H1 (cell line): ENCODE data around the gene POLD1. TPM values are rescaled to one million over a fixed set of nuclear protein-coding genes. Genes with fewer than 3 reads are reported as not detected.

Experiments
- CTCF ChIA-PET: fragments of 300-600 bp; sonication (Branson Sonifier 250); formaldehyde crosslinking; loops from one replicate; lab custom pipeline; 2021; ENCODE audit not compliant: partially characterized antibody; lab: Charles Lee
- POLR2A ChIA-PET: fragments of 300-600 bp; sonication (Branson Sonifier 250); formaldehyde crosslinking; loops from one replicate; lab custom pipeline; 2021; ENCODE audit warnings: inconsistent platforms; ENCODE audit not compliant: partially characterized antibody; lab: Charles Lee
- DNase-seq, 2 experiments: peaks; one replicate each; pipeline versions ENCODE4 v3.0.0 to v3.0.0-alpha.2; 2010 to 2022; ENCODE audit warnings: low spot score in 2 of 2, low read depth in 1 of 2, mixed read lengths in 1 of 2
- FAIRE-seq: peaks from 2 replicates; lab custom pipeline; 2011; peaks lifted over from hg19 to GRCh38; lab: Jason Lieb, UNC
- H2AFZ ChIP-seq: 2 replicates; pipeline ENCODE4 v1.8.1; 2012; ENCODE audit warnings: low read length, inconsistent platforms
- H2AK5ac ChIP-seq: 2 replicates; pipeline ENCODE4 v1.6.1; 2013; ENCODE audit warnings: low read depth, low read length
- H2BK120ac ChIP-seq: replicated peaks from 2 replicates; pipeline ENCODE3; 2013; ENCODE audit warnings: low read depth, low read length, inconsistent platforms
- H2BK12ac ChIP-seq: 2 replicates; pipeline ENCODE4 v1.6.1; 2013; ENCODE audit warnings: low read depth, low read length
- H2BK15ac ChIP-seq: 2 replicates; pipeline ENCODE4 v1.6.1; 2013; ENCODE audit warnings: low read length
- H2BK20ac ChIP-seq: 2 replicates; pipeline ENCODE4 v1.6.1; 2013; ENCODE audit warnings: low read length
- H2BK5ac ChIP-seq: 2 replicates; pipeline ENCODE4 v1.6.1; 2013; ENCODE audit warnings: low read depth, low read length
- H3K14ac ChIP-seq: 2 replicates; pipeline ENCODE4 v1.6.1; 2013; ENCODE audit warnings: inconsistent platforms; ENCODE audit not compliant: insufficient read length
- H3K18ac ChIP-seq: 2 replicates; pipeline ENCODE4 v1.6.1; 2013; ENCODE audit warnings: low read length; ENCODE audit errors: extremely low read depth
- H3K23ac ChIP-seq: 2 replicates; pipeline ENCODE4 v1.6.1; 2013; ENCODE audit warnings: inconsistent platforms; ENCODE audit not compliant: insufficient read length
- H3K23me2 ChIP-seq: 2 replicates; pipeline ENCODE4 v1.6.1; 2013; ENCODE audit warnings: low read depth, low read length
- H3K27ac ChIP-seq: 2 replicates; pipeline ENCODE4 v1.6.1; 2011; ENCODE audit warnings: low read depth, low read length, inconsistent platforms
- H3K27me3 ChIP-seq, 4 experiments: replicated peaks in 1 of 4; 1 replicate in 1 of 4; 2 replicates in 3 of 4; pipeline versions ENCODE4 v1.6.1 to v1.8.1; 2011 to 2013; ENCODE audit warnings: low read length in 3 of 4, mild to moderate bottlenecking in 3 of 4, inconsistent platforms in 2 of 4, mixed read lengths in 2 of 4, moderate library complexity in 1 of 4; ENCODE audit not compliant: control insufficient read depth in 3 of 4, insufficient read depth in 3 of 4; ENCODE audit errors: extremely low read depth in 1 of 4
- H3K36me3 ChIP-seq, 4 experiments: 2 replicates each; pipeline versions ENCODE4 v1.6.1 to v1.8.1; 2011 to 2013; ENCODE audit warnings: mild to moderate bottlenecking in 4 of 4, low read length in 3 of 4, moderate library complexity in 2 of 4, control low read depth in 1 of 4, inconsistent platforms in 1 of 4; ENCODE audit not compliant: insufficient read depth in 4 of 4, control insufficient read depth in 2 of 4
- H3K4ac ChIP-seq: replicated peaks from 2 replicates; pipeline ENCODE3; 2013; ENCODE audit warnings: low read length, low read depth, mixed read lengths, inconsistent platforms; ENCODE audit not compliant: insufficient read length
- H3K4me1 ChIP-seq, 4 experiments: replicated peaks in 1 of 4; 1 replicate in 1 of 4; 2 replicates in 3 of 4; pipeline versions ENCODE4 v1.6.1 to v1.8.1; 2011 to 2013; ENCODE audit warnings: low read length in 3 of 4, inconsistent platforms in 2 of 4, mixed read lengths in 1 of 4; ENCODE audit not compliant: insufficient read depth in 4 of 4, control insufficient read depth in 3 of 4
- H3K4me2 ChIP-seq, 2 experiments: 2 replicates each; pipeline versions ENCODE4 v1.6.1 to v1.8.1; 2011 to 2013; ENCODE audit warnings: low read depth in 2 of 2, low read length in 2 of 2, control low read depth in 1 of 2, inconsistent platforms in 1 of 2, mild to moderate bottlenecking in 1 of 2; ENCODE audit not compliant: insufficient read depth in 1 of 2
- H3K4me3 ChIP-seq, 4 experiments: fragments of 200-600, 300-600 bp in 1 of 4; sonication (generic), shearing (Covaris generic), sonication (Bioruptor Twin) in 1 of 4; 2 replicates each; pipeline versions ENCODE4 v1.5.1 to v1.8.1; 2011 to 2016; ENCODE audit warnings: low read length in 4 of 4, low read depth in 3 of 4, control low read depth in 2 of 4, inconsistent platforms in 2 of 4, mild to moderate bottlenecking in 2 of 4, mixed read lengths in 1 of 4, moderate library complexity in 1 of 4; ENCODE audit not compliant: insufficient read depth in 2 of 4; ENCODE audit errors: extremely low read depth in 1 of 4
- H3K56ac ChIP-seq: replicated peaks from 2 replicates; pipeline ENCODE3; 2013; ENCODE audit warnings: low read depth, mild to moderate bottlenecking, mixed read lengths, low read length, inconsistent platforms; ENCODE audit not compliant: insufficient read length
- H3K79me1 ChIP-seq: 2 replicates; pipeline ENCODE4 v1.6.1; 2013; ENCODE audit warnings: low read depth, low read length, control low read depth
- H3K79me2 ChIP-seq, 2 experiments: 2 replicates each; pipeline versions ENCODE4 v1.6.1 to v1.8.1; 2012 to 2013; ENCODE audit warnings: low read length in 2 of 2, mild to moderate bottlenecking in 2 of 2, inconsistent platforms in 1 of 2; ENCODE audit not compliant: insufficient read depth in 2 of 2, control insufficient read depth in 1 of 2
- H3K9ac ChIP-seq, 4 experiments: replicated peaks in 1 of 4; 1 replicate in 1 of 4; 2 replicates in 3 of 4; pipeline versions ENCODE4 v1.6.1 to v1.8.1; 2011 to 2013; ENCODE audit warnings: low read depth in 3 of 4, low read length in 3 of 4, control low read depth in 2 of 4, mild to moderate bottlenecking in 2 of 4, moderate library complexity in 2 of 4, inconsistent platforms in 1 of 4; ENCODE audit errors: extremely low read depth in 1 of 4
- H3K9me3 ChIP-seq, 2 experiments: 2 replicates each; pipeline versions ENCODE4 v1.6.1 to v1.8.1; 2012 to 2013; ENCODE audit warnings: mild to moderate bottlenecking in 2 of 2, moderate library complexity in 2 of 2, control low read depth in 1 of 2, inconsistent platforms in 1 of 2, low read depth in 1 of 2, low read length in 1 of 2, mixed read lengths in 1 of 2; ENCODE audit not compliant: insufficient read depth in 2 of 2
- H4K20me1 ChIP-seq, 2 experiments: replicated peaks in 1 of 2; 2 replicates each; pipeline versions ENCODE3 to v1.8.1; 2011 to 2013; ENCODE audit warnings: inconsistent platforms in 2 of 2, low read length in 2 of 2, mild to moderate bottlenecking in 1 of 2; ENCODE audit not compliant: insufficient read depth in 2 of 2, control insufficient read depth in 1 of 2
- H4K5ac ChIP-seq: 2 replicates; pipeline ENCODE4 v1.6.1; 2013; ENCODE audit warnings: low read length, low read depth, mixed read lengths, inconsistent platforms; ENCODE audit not compliant: insufficient read length
- H4K8ac ChIP-seq: 2 replicates; pipeline ENCODE4 v1.8.0; 2013; ENCODE audit warnings: mild to moderate bottlenecking, moderate library complexity, low read length, inconsistent platforms; ENCODE audit not compliant: insufficient read depth; ENCODE audit errors: extremely low read depth
- H4K91ac ChIP-seq: replicated peaks from 2 replicates; pipeline ENCODE3; 2013; ENCODE audit warnings: low read length, mixed read lengths, inconsistent platforms; ENCODE audit not compliant: insufficient read length
- CHD1 ChIP-seq: IDR thresholded peaks from 2 replicates; pipeline ENCODE4 v1.6.1; 2012; ENCODE audit warnings: low read depth, low read length, improper control_type of control experiment
- JUND ChIP-seq: IDR thresholded peaks from 2 replicates; pipeline ENCODE4 v1.6.1; 2011; ENCODE audit warnings: mild to moderate bottlenecking, improper control_type of control experiment, low read length
- SP4 ChIP-seq: IDR thresholded peaks from 2 replicates; pipeline ENCODE4 v1.6.1; 2012; ENCODE audit warnings: low read length, inconsistent platforms
- TCF12 ChIP-seq: IDR thresholded peaks from 2 replicates; pipeline ENCODE4 v1.6.1; 2011; ENCODE audit warnings: low read depth, mild to moderate bottlenecking, low read length
- WGBS, 2 experiments: shearing (Covaris generic) in 1 of 2; methylation state at CpG; one replicate each; pipeline versions ENCODE4 v1.1.6 to v1.1.7; 2013 to 2015; ENCODE audit warnings: low lambda C conversion rate in 2 of 2, mixed read lengths in 2 of 2, inconsistent platforms in 1 of 2, low coverage in 1 of 2, missing lambda C conversion rate in 1 of 2; ENCODE audit not compliant: insufficient replicate concordance in 2 of 2, insufficient coverage in 1 of 2, insufficient read length in 1 of 2; ENCODE audit errors: extremely low coverage in 1 of 2, missing lambda C conversion rate in 1 of 2; 5-methylcytosine and 5-hydroxymethylcytosine counted together
- polyA plus RNA-seq, 7 experiments: library from polyadenylated mRNA; depleted of rRNA in 3 of 7; stranded (reverse) in 5 of 7; unstranded in 2 of 7; fragments of >200 nt in 5 of 7; fragments of 200-250 nt in 2 of 7; gene quantifications; 1 replicate in 5 of 7; 2 replicates in 1 of 7; 4 replicates in 1 of 7; pipeline versions ENCODE4 v1.2.1 to v1.2.3, GENCODE V29; 2011 to 2013; ENCODE audit warnings: missing spikeins in 2 of 7, mixed read lengths in 2 of 7
- total RNA-seq: library from RNA; stranded (reverse); fragmentation: NEBNext Ultra II Directional; extraction: Animal tissue kit (Norgen Biotek cat#: 25700); gene quantifications from 2 replicates; pipeline ENCODE4 v1.2.1, GENCODE V29; 2021
- TF ChIP-seq, protein P1 (sequence below): IDR thresholded peaks from 2 replicates; pipeline ENCODE4 v1.6.1; 2012; ENCODE audit warnings: low read length, inconsistent platforms

The POLD1 gene
- total and polyA plus RNA-seq, 2 of the 8 experiments (the other 6 are each of a cell fraction or from before 2014, with no cell fraction given), result 141 to 142 TPM

- H4K8ac ChIP-seq, result no peak overlapping the region
- no peak overlapping the region for H3K4me3 ChIP-seq
- H3K4me1 ChIP-seq, result peaks cover 0 to 5% (median 3%) of the 10 kb centered on the region in 4 experiments; a peak in 5 of 7 replicates
- H3K56ac ChIP-seq, result no peak overlapping the region
- no peaks in the 10 kb centered on the region for H3K27me3 ChIP-seq
- H2BK5ac ChIP-seq, result no peak overlapping the region
- ChIA-PET CTCF (interaction anchor here (1.0 kb wide), 1 partner anchor 12 kb away, joined by 3 read pairs; no protein-coding TSS in a partner anchor), POLR2A (no interaction called here)
- H3K4ac ChIP-seq, result no peak overlapping the region
- peaks cover 9% of the 10 kb centered on the region; the same call in 1 of the 2 replicates for H3K23me2 ChIP-seq
- H3K79me1 ChIP-seq, result peaks cover 5% of the 10 kb centered on the region
- H3K4me2 ChIP-seq, result no peak overlapping the region
- peaks cover 12 to 43% (median 33%) of the 10 kb centered on the region in 4 experiments for H3K36me3 ChIP-seq
- H2AFZ ChIP-seq, result no peak overlapping the region
- DNase-seq (no peak), FAIRE-seq (no peak)
- H3K9me3 ChIP-seq, result no peaks in the 10 kb centered on the region
- no peak overlapping the region for H3K9ac ChIP-seq
- H4K91ac ChIP-seq, result no peak overlapping the region
- no peak overlapping the region for H2BK120ac ChIP-seq
- H3K14ac ChIP-seq, result no peak overlapping the region
- H2BK20ac ChIP-seq, result no peak overlapping the region
- no peak overlapping the region for H3K23ac ChIP-seq
- TF ChIP-seq, protein P1, sequence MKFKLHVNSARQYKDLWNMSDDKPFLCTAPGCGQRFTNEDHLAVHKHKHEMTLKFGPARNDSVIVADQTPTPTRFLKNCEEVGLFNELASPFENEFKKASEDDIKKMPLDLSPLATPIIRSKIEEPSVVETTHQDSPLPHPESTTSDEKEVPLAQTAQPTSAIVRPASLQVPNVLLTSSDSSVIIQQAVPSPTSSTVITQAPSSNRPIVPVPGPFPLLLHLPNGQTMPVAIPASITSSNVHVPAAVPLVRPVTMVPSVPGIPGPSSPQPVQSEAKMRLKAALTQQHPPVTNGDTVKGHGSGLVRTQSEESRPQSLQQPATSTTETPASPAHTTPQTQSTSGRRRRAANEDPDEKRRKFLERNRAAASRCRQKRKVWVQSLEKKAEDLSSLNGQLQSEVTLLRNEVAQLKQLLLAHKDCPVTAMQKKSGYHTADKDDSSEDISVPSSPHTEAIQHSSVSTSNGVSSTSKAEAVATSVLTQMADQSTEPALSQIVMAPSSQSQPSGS, result no peak
- TF ChIP-seq JUND (no peak), TCF12 (no peak), SP4 (no peak), CHD1 (no peak)
- H2BK15ac ChIP-seq, result no peak overlapping the region
- peaks cover 8 to 13% of the 10 kb centered on the region in 2 experiments; a peak in 3 of 4 replicates for H3K79me2 ChIP-seq
- no peak overlapping the region for H2BK12ac ChIP-seq
- H3K27ac ChIP-seq, result no peak overlapping the region
- H3K18ac ChIP-seq, result no peak overlapping the region
- peaks cover 5 to 13% of the 10 kb centered on the region in 2 experiments for H4K20me1 ChIP-seq
- no peak overlapping the region for H4K5ac ChIP-seq
- 92% methylated on average over 8 of the region's 8 CpGs; no CpG with 5 or more reads in 1 of the 2 experiments for WGBS, 2 experiments
- no peak overlapping the region for H2AK5ac ChIP-seq
Observed at GRCh38 chr19:50380751-50381151, 3.4 kb upstream of the POLD1 start.
